ENCODE measurements around the gene RGMA.
"Not testable (repeated sequence)": the region's sequence is repeated elsewhere in the genome, so short reads cannot be mapped to it uniquely, and the experiment has no call there.

RGMA gene

GRCh38 chr15:93066834-93067648 is 22.0 kb downstream of the RGMA start:
- no peak for DNase-seq (ENCODE audit: low read depth, low spot score)

GRCh38 chr15:93066224-93066681 is 22.8 kb downstream of the RGMA start:
- no peak for DNase-seq (ENCODE audit: low read depth, low spot score)

GRCh38 chr15:93065641-93066045 is 23.4 kb downstream of the RGMA start:
- no peak for DNase-seq (ENCODE audit: low read depth, low spot score)

GRCh38 chr15:93063796-93064690 is 25.0 kb downstream of the RGMA start:
- no peak for DNase-seq (ENCODE audit: low read depth, low spot score)

- DNase-seq (ENCODE audit: low read depth, low spot score), result no peak
These were observed 25.7 kb downstream of the RGMA start for GRCh38 chr15:93063262-93063671.

GRCh38 chr15:93062628-93063261 is 26.3 kb downstream of the RGMA start:
- not testable (repeated sequence) for DNase-seq (ENCODE audit: low read depth, low spot score)

- no peak for DNase-seq (ENCODE audit: low read depth, low spot score)
These were observed 28.4 kb downstream of the RGMA start for GRCh38 chr15:93060336-93061248.

GRCh38 chr15:93059442-93059841 is 29.6 kb downstream of the RGMA start:
- no peak for DNase-seq (ENCODE audit: low read depth, low spot score)

- no peak for DNase-seq (ENCODE audit: low read depth, low spot score)
These were observed 30.0 kb downstream of the RGMA start for GRCh38 chr15:93058904-93059427.

- DNase-seq (ENCODE audit: low read depth, low spot score), result no peak
These were observed 30.9 kb downstream of the RGMA start for GRCh38 chr15:93058128-93058527.

- DNase-seq (ENCODE audit: low read depth, low spot score), result no peak
These were observed 31.4 kb downstream of the RGMA start for GRCh38 chr15:93057618-93058017.

GRCh38 chr15:93056836-93057235 is 32.2 kb downstream of the RGMA start:
- no peak for DNase-seq (ENCODE audit: low read depth, low spot score)

- DNase-seq (ENCODE audit: low read depth, low spot score), result no peak
These were observed 33.8 kb downstream of the RGMA start for GRCh38 chr15:93055211-93055610.

- no peak for DNase-seq (ENCODE audit: low read depth, low spot score)
These were observed 36.7 kb downstream of the RGMA start for GRCh38 chr15:93052090-93052879.

GRCh38 chr15:93051236-93052089 is 37.5 kb downstream of the RGMA start:
- no peak for DNase-seq (ENCODE audit: low read depth, low spot score)

GRCh38 chr15:93050648-93051047 is 38.4 kb downstream of the RGMA start:
- no peak for DNase-seq (ENCODE audit: low read depth, low spot score)

- DNase-seq (ENCODE audit: low read depth, low spot score), result no peak
These were observed 39.0 kb downstream of the RGMA start for GRCh38 chr15:93049914-93050578.

- DNase-seq (ENCODE audit: low read depth, low spot score), result no peak
These were observed 39.8 kb downstream of the RGMA start for GRCh38 chr15:93049233-93049632.
